ENCODE data around the gene GOLT1A.

The GOLT1A gene, protein sequence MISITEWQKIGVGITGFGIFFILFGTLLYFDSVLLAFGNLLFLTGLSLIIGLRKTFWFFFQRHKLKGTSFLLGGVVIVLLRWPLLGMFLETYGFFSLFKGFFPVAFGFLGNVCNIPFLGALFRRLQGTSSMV

DNA sequence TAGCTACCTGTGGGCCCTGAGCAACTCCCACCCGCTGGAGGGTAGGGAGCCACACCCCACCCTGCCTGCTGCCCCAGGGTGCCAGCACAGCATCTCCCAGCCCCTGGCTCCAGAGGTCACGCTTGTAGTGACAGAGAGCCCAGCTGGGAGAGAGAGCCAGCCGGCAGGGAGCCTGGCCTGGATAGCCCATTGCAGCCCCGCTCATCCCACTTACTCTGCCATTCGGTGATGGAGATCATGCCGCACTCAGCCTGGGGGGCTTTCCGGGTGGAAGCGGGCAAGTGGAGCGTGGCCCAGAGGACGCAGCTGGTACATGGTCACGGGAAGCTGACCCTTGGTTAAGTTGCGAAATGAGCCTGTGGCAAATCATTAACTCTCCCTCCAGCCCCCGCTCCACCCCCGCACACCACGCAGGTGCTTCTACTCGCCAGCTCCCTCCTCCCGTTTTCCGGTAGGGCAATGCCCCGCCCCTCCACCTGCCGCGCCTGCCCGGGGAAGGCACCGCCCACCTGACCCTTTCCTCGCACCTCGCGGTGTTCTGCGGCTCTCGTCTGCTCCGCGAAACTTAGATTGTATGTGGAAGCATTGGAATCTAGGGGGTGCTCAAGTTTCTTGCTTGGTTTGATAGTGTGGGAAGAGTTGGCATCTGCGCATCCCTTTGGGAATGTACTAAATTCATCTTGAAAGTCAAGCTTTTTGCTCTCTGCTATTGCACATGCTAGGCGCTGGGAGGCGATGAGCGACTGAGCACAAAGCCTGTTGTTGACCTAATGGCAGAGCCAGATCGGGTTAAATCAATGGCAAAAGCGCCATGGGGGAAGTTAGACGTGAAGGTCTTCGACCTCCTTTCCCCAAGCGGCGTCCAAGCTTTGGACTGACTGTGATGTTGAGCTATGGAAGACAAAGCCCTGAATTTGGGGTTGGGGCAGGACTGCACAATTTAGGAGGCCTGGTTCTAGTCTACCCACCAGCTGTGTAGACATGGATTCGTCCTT lies at the start of gene GOLT1A:
GOLT1A (minus strand) TSS at position 321 of the 995 bp plus-strand sequence; CDS start at position 239, 82 bp downstream.
- DNase-seq (ENCODE audit: low read depth), result no peak

DNA sequence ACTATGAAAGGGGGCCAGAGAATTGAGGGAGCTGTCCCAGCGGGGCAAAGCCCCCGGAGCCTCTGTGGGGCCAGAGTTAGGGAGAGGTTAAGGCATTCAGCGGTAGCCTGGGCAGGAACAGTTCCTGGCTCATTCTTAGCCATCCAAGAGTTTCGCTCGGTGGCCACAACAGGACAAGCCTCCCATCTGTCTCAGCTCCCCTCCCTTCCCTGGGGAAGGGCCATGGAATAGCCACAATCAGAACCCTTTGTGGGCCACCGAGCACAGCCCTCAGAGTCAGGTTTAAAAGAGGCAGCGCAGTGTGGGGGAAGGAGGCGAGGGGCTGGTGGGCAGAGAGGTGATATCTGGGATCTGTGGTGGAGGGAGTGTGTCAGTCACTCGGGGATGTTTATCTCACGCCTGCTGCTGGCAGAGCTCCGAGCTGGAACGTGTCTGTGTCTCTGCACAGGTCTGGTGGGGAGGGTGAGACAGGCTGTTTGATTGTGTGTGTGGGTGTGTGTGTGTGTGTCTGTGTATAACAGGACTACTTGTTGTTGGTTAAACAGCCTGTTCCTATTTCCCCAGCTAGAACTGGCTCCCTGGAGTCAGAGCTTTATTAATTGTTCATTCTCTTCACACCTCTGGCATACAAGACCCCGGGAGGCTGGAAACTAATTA lies 49.6 kb upstream of the GOLT1A start:
- DNase-seq (ENCODE audit: low read depth), result no peak

DNA sequence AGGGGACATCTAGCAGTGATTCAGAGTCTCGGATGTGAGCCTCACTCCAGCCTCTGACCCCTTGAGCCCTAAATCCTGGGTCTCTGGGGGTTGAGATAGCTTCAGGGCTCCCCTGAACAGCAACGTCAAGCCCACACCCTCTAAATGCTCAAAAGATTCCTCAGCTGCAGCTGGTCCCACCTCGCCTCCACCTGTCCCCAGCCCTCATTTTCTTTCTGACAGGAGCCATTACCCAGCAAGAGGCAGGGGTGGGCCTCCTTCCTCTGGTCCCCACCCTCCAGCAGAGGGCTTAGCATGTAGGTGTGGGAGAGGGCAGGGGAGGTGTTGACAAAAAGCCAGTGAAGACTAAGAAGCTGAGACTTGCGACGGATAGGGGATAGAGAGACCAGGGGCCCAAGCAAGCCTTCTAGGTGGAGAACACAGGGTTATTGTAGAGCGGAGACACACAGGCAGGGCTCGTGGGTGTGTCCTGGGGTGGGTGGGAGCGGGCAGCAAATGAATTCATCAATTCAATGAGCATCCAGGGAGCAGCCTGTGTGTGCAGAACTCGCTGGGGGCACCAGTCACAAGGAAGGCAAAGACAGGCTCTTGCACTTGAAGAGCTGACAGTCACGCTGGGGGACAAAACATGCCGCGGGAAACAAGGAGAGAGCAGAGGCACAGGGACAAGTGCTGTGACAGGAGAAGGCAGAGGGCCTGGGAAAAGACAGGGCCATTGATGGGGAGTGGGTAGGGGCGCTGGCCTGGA lies 48.9 kb upstream of the GOLT1A start:
- no peak for DNase-seq (ENCODE audit: low read depth)

- no peak for DNase-seq (ENCODE audit: low read depth)
Observed at GRCh38 chr1:204261746-204262505, 48.1 kb upstream of the GOLT1A start.

GRCh38 chr1:204261266-204261665 lies 47.5 kb upstream of the GOLT1A start:
- DNase-seq (ENCODE audit: low read depth), result no peak

- DNase-seq (ENCODE audit: low read depth), result no peak
Observed at GRCh38 chr1:204260601-204261197, 46.9 kb upstream of the GOLT1A start.

GRCh38 chr1:204259782-204260181 lies 46.0 kb upstream of the GOLT1A start:
- DNase-seq (ENCODE audit: low read depth), result no peak

- DNase-seq (ENCODE audit: low read depth), result no peak
Observed at GRCh38 chr1:204259196-204259595, 45.4 kb upstream of the GOLT1A start.

DNA sequence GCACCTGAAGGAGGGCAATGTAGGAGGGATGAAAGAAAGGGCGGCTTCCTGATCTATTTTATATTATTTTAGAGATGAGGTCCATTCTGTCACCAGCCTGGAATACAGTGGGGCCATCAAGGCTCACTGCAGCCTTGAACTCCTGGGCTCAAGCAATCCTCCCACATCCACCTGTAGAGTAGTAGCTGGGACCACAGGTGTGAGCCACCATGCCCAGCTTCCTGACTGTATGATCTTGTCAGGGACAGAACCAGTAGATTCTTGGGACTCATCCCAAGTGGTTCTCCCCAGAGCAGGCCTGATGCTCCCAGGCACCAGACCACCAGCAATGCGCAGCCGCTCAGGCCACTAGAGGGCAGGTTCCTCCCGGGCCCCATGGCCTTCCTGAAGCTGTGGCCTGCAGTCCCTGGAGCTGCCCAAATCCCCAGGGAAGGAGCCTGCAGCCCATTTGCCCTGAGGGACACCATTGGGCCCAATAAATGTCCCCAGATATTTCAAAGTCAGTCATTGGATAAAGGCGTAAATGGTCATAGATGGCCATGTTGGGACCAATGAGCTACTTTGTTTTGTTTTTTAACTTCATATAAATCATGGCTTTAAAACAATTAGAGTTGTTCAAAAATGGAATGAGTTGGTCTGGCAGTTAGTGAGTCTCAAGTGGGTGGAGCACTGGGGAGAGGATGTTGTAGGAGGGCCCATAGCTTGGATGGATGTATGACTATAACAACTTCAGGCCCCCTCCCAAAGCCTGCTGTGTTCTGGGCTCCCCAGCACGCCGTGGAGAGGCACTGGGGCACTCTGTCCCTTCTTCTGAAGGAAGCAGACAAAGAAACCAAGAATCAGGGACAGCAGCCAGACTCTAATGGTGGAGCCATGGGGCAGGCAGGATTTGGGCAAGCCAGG lies 44.7 kb upstream of the GOLT1A start:
- DNase-seq (ENCODE audit: low read depth), result no peak

- DNase-seq (ENCODE audit: low read depth), result no peak
Observed at GRCh38 chr1:204257446-204257845, 43.7 kb upstream of the GOLT1A start.

DNA sequence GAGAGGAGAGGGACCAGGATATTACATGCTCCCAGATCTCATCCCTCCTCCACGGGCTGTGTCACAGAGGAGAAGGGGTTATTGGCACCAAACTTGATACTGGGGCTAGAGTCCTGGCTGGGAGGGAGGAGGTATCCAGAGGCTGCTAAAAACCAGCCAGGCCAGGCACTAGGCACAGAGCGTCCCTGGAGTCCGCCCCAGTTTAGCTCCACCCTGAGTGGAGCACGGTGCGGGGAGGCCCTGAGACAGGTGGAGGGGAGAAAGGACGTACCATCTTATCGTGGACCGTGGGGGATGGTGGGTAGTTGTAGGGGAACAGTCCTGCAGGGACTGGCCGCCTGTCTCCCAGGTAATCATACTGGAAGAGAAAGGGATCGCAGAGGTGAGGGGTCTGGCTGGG lies 42.7 kb upstream of the GOLT1A start:
- DNase-seq (ENCODE audit: low read depth), result no peak

DNA sequence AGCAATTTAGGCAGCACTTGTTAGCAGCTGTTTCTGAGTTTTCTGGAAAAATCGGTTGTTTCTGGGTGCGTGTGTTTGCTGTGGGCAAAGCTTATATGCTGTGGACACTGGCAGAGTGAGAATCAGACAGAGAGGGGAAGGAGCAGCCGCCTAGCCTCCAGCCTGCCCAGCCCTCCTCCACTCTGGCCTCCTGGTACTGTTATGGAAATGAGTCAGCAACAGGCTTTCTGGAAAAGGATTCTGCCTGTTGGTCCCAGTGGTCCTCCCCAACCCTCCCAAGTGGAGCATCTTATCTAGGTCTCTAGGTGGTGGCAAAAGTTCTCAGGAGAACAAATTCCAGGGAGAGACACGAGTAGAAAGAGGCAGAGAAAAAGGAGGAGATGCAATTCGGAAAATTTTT lies 42.2 kb upstream of the GOLT1A start:
- no peak for DNase-seq (ENCODE audit: low read depth)

- no peak for DNase-seq (ENCODE audit: low read depth)
Observed at GRCh38 chr1:204255225-204255624, 41.4 kb upstream of the GOLT1A start.

GRCh38 chr1:204254031-204254661 lies 40.4 kb upstream of the GOLT1A start:
- no peak for DNase-seq (ENCODE audit: low read depth)

DNA sequence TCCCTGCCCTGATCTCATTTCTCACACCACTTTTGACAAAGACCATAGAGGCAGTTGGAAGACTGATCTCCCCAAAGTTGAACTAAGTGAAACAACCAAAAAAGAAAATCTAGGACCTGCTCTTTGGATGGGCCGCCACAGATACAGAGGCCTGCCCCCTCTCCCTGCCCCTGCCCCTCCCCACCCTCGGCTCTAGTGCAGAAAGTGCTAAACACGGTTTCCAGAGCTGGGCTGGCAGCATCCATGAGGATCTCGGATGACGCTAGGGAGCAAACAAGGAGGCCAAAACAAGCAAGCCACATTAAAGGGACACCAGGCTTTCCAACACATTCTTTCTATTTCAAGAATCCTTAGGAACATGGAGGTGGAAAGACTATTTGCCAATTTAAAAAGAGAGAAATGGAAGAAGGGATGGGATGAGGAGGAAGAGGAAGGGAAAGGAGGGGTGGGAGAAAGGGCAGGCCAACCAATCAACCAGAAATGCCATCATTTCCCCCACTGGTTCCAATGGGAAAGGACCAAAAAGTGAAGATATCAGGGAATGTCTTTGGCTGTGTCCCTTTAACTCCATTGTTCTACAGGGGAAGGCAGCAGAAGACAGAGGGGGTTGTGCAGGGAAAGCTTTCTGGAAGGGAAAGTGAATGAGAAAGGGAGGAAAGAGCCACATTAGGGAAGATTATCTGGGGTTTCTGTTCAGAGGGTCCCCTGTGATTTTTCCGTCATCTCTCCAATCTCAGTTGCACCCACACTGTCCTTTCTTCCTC lies 38.3 kb upstream of the GOLT1A start:
- no peak for DNase-seq (ENCODE audit: low read depth)

- no peak for DNase-seq (ENCODE audit: low read depth)
Observed at GRCh38 chr1:204251286-204251685, 37.5 kb upstream of the GOLT1A start.

- no peak for DNase-seq (ENCODE audit: low read depth)
Observed at GRCh38 chr1:204250428-204251030, 36.7 kb upstream of the GOLT1A start.

DNA sequence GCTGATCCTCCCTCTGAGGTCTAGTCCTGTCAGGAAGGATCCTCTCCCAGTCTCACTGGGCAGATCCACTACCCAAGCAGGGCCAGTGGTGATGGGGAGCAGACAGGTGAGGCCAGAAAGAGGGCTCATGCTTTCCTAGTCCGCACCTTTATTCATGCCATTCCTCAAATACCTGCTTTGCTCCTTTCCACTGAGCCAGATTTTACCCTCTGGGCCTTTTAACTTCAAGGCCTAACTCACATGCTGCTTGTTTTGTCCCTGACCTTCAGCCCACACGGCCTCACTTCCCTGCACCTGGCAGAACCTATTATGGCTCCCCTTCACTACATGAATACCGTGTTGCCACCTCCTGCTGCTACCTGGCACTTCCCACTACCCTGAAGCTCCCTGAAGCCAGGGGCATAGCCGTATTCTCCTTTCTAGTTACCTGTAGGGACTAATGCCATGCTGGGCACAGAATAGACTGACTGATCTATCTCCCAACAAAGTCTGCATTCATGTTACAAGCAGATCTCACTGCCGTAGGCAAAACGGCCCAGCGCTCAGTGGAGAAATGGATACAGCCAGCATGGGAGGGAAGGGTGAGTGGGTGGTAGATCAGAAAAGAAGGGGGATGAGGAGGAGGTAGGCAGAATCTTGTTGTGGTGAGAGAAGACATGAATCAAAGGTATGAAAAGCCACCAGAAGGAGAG lies 36.1 kb upstream of the GOLT1A start:
- no peak for DNase-seq (ENCODE audit: low read depth)

All from activated gamma-delta T cell treated with anti-CD3 and anti-CD28 coated beads, Interleukin-2, amount 50 U/mL, for 16 hours (primary cell).